ENCODE measurements around the gene EMILIN2. TPM values are rescaled to one million over a fixed set of nuclear protein-coding genes. Genes with fewer than 3 reads are reported as not detected.

EMILIN2 gene
- total and polyA plus RNA-seq, 9 of the 15 experiments (the other 6 are each of a cell fraction or from before 2014, with no cell fraction given): 0.01 to 0.40 (median 0.19) TPM

DNA sequence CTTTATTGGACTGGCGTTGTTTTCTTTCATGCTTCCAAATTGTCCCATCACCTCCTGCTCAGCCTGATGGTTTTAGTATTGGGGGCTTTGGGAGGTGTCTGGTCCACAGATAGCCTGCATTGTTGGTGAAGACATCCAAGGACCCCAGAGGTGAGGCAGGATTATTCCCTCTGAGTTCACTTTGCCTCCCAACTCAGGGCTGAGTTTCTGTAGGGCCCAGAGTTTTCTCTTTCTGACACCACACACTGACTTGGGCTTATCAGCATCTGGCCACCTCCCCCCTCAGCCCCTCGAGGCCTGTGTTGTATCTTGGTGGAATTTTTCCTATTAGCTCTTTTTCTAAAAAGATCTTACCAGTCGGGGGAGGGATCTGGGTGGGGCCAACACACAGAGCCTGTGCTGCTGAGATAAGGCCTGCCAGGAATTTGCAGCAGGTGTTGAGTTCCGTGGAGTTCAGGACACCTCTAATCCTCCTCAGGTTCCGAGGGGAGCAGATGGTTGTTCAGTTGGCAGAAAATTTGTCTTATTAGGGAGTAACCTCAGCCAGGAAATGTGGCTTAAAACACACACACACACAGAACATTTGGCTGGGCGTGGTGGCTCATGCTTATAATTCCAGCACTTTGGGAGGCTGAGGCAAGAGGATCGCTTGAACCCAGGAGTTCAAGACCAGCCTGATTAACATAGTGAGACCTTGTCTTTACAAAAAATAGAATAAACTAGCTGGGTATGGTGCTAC lies 7.3 kb downstream of the EMILIN2 start (continued):
- TF ChIP-seq ZBTB40 (IDR thresholded peaks at IDR 0.05) (no peak), ZBTB40 (CRISPR knock-in tag; IDR thresholded peaks at IDR 0.05) (no peak), BMI1 (IDR thresholded peaks at IDR 0.05; ENCODE audit: low read length) (no peak), HLTF (IDR thresholded peaks at IDR 0.05) (0 out of 2 replicates have a peak, but pooled peaks have one; percentile 32), CHD4 (IDR thresholded peaks at IDR 0.05; ENCODE audit: insufficient read depth, insufficient replicate concordance, low read depth, low read length, poor library complexity, severe bottlenecking) (no peak), ARID1B (IDR thresholded peaks at IDR 0.05) (peak; percentile 99), KLF1 (tag; IDR thresholded peaks at IDR 0.05) (peak; percentile 89), THRB (CRISPR knock-in tag; conservative IDR thresholded peaks at IDR 0.05) (no peak), ZZZ3 (IDR thresholded peaks at IDR 0.05) (no peak), ZNF696 (CRISPR knock-in tag; conservative IDR thresholded peaks at IDR 0.05) (no peak), ZNF324 (CRISPR knock-in tag; IDR thresholded peaks at IDR 0.05) (no peak), TRIM28 (IDR thresholded peaks at IDR 0.05) (0 out of 2 replicates have a peak, but pooled peaks have one; percentile 70), CBX1 (IDR thresholded peaks at IDR 0.05; ENCODE audit: low read depth) (peak; percentile 62; the same call in 1 of the 2 replicates), L3MBTL2 (IDR thresholded peaks at IDR 0.05) (peak; percentile 75), DIDO1 (tag; IDR thresholded peaks at IDR 0.05; ENCODE audit: low read depth) (no peak), MCM5 (IDR thresholded peaks at IDR 0.05; ENCODE audit: low read depth) (no peak), TEAD2 (tag; IDR thresholded peaks at IDR 0.05) (peak; percentile 91), TEAD4 (IDR thresholded peaks at IDR 0.05; ENCODE audit: low read length) (peak; percentile 99), TEAD4 (CRISPR knock-in tag; IDR thresholded peaks at IDR 0.05; ENCODE audit: borderline replicate concordance) (peak; percentile 86; the same call in 1 of the 2 replicates), MIER1 (IDR thresholded peaks at IDR 0.05; ENCODE audit: low read depth) (peak; percentile 21; the same call in 1 of the 2 replicates), FOXK1 (CRISPR knock-in tag; IDR thresholded peaks at IDR 0.05; ENCODE audit: borderline replicate concordance) (no peak)
